CD4-positive, alpha-beta T cell (primary cell): Measurements from ENCODE around the gene C2orf69. TPM values are rescaled to one million over a fixed set of nuclear protein-coding genes. Genes with fewer than 3 reads are reported as not detected.
A peak's percentile ranks its signal among the peaks of the same experiment; 100 is the strongest.

Experiments used
- ATAC-seq: fragments of 200-7000 bp; cut with Tn5 transposase; one replicate; pipeline ENCODE4 v1.10.0; 2022; ENCODE audit warnings: mild to moderate bottlenecking; ENCODE audit not compliant: poor library complexity
- CTCF ChIA-PET: fragments of 350-600 bp; sonication (Branson Sonifier 250); formaldehyde crosslinking; loops from one replicate; lab custom pipeline; 2021; ENCODE audit warnings: antibody characterized with exemption, inconsistent platforms; lab: Charles Lee
- POLR2A ChIA-PET: fragments of 350-600 bp; sonication (Branson Sonifier 250); formaldehyde crosslinking; loops from one replicate; lab custom pipeline; 2021; ENCODE audit warnings: antibody characterized with exemption, inconsistent platforms; lab: Charles Lee
- DNase-seq, 14 experiments: peaks; one replicate each; pipeline ENCODE4 v3.0.0-alpha.2; 2013 to 2020; ENCODE audit warnings: mixed read lengths in 2 of 14
- H3K27ac ChIP-seq, 2 donors: one replicate each; pipeline versions ENCODE4 v1.5.1 to v1.7.0; 2013; ENCODE audit warnings: low read length in 2 of 2, low read depth in 1 of 2, mild to moderate bottlenecking in 1 of 2
- H3K27me3 ChIP-seq, 2 experiments: 1 replicate in 1 of 2; 2 replicates in 1 of 2; pipeline versions ENCODE4 v1.6.1 to v1.7.0; 2013; ENCODE audit warnings: low read length in 2 of 2, control low read depth in 1 of 2, mild to moderate bottlenecking in 1 of 2, moderate library complexity in 1 of 2; ENCODE audit not compliant: insufficient read depth in 2 of 2, control insufficient read depth in 1 of 2
- H3K36me3 ChIP-seq: one replicate; pipeline ENCODE4 v1.6.1; 2013; ENCODE audit warnings: low read length, control low read depth; ENCODE audit not compliant: insufficient read depth
- H3K4me1 ChIP-seq: one replicate; pipeline ENCODE4 v1.6.1; 2013; ENCODE audit warnings: low read length, control low read depth; ENCODE audit not compliant: insufficient read depth
- H3K4me3 ChIP-seq: one replicate; pipeline ENCODE4 v1.5.1; 2013; ENCODE audit warnings: mild to moderate bottlenecking, low read length, moderate library complexity
- H3K9me3 ChIP-seq, 2 experiments: 1 replicate in 1 of 2; 2 replicates in 1 of 2; pipeline versions ENCODE4 v1.6.1 to v1.7.0; 2013; ENCODE audit warnings: low read length in 2 of 2, mild to moderate bottlenecking in 2 of 2, control low read depth in 1 of 2, moderate library complexity in 1 of 2; ENCODE audit not compliant: control insufficient read depth in 1 of 2, insufficient read depth in 1 of 2
- H3K27ac Mint-ChIP-seq: one replicate; pipeline ENCODE4 v1.8.0; 2020; ENCODE audit warnings: mixed read lengths
- H3K27me3 Mint-ChIP-seq: one replicate; pipeline ENCODE4 v1.8.0; 2021; ENCODE audit warnings: mixed read lengths
- H3K36me3 Mint-ChIP-seq: one replicate; pipeline ENCODE4 v1.8.0; 2021; ENCODE audit warnings: low read depth, mixed read lengths
- H3K4me1 Mint-ChIP-seq: one replicate; pipeline ENCODE4 v1.8.0; 2021; ENCODE audit warnings: low read depth, mixed read lengths
- H3K4me3 Mint-ChIP-seq: one replicate; pipeline ENCODE4 v1.8.0; 2020; ENCODE audit warnings: mild to moderate bottlenecking, mixed read lengths
- H3K9me3 Mint-ChIP-seq: one replicate; pipeline ENCODE4 v1.8.0; 2020; ENCODE audit warnings: mixed read lengths
- CTCF ChIP-seq: fragments of 200-600 bp; IDR thresholded peaks from one replicate; pipeline ENCODE4 v1.8.0; 2022; ENCODE audit warnings: antibody characterized with exemption, mild to moderate bottlenecking
- intact Hi-C, 2 experiments: fragments of 100-400 bp; cut with DNase I in 1 of 2; cut with micrococcal nuclease in 1 of 2; formaldehyde crosslinking; loops; one replicate each; pipeline versions ENCODE4 v1.15.1 to v1.9.0; 2023 to 2025; cut with DNase I, micrococcal nuclease
- total RNA-seq, 174 experiments: library from RNA in 2 of 174; stranded (reverse) in 2 of 174; gene quantifications; one replicate each; pipeline ENCODE4 v1.2.3 and lab custom pipeline; 2021 to 2026

Gene C2orf69
- total RNA-seq, 2 experiments from 2014 or later = 12.5 to 13.7 TPM

DNA sequence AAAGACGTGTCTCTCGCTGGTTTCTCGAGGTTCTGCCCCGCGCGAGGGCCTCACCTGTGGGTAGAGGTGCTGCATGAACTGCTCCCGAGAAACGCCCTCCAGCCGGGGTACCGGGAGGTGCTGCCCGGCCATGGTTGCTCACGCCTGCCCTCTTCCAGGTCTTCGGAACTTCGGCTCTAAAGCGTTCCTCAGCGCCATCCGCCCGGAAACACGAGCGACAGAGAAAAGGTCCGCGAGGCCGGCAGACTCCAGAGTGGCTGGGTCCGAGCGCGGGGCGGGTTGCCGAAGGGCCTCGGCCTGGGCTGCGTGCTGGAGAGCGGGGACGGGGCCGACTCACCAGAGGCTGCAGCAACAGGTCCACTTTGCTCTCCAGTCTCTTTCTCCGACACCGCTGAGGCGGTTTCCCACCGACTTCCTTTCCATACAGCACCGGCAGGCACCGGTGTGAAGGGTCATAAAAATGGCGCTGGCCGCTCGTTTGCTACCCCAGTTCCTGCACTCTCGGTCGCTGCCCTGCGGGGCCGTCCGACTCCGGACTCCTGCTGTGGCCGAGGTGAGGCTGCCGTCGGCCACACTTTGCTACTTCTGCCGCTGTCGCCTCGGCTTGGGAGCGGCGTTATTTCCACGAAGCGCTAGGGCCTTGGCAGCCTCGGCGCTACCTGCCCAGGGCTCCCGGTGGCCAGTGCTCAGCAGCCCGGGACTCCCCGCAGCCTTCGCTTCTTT is 44.4 kb downstream of the C2orf69 start, which contains the start of the genes MAIP1 and TYW5:
Gene MAIP1, plus strand, starts transcription at position 244 of the 723 bp plus-strand sequence. Its CDS starts 217 bp downstream, at position 461.
Gene TYW5, minus strand, starts transcription at position 153 of the 723 bp plus-strand sequence. Its CDS starts 21 bp downstream, at position 132.
- Mint-ChIP-seq H3K36me3 (peaks cover 48% of the 10 kb centered on the region), H3K4me1 (peaks cover 71% of the 10 kb centered on the region), H3K4me3 (peak within 1 kb of the TSS; percentile 96), H3K27me3 (no peaks in the 10 kb centered on the region), H3K27ac (peak within 1 kb of the TSS; percentile 91), H3K9me3 (no peaks in the 10 kb centered on the region)
- H3K36me3 ChIP-seq = peaks cover 23% of the 10 kb centered on the region
- peak within 1 kb of the TSS; percentile 68 to 83 for H3K27ac ChIP-seq
- H3K4me3 ChIP-seq = peak within 1 kb of the TSS; percentile 83
- ATAC-seq = peak; percentile 87
- intact Hi-C loops = loop anchor here (2.0 to 10.0 kb wide), 3 partner anchors 45 to 1819 kb away; partner anchors contain the start of genes C2orf69 (in 2 of the 2) and BZW1 (in 1 of the 2)
- TF ChIP-seq CTCF = no peak
- H3K4me1 ChIP-seq = peaks cover 30% of the 10 kb centered on the region
- no peaks in the 10 kb centered on the region for H3K9me3 ChIP-seq
- no peaks in the 10 kb centered on the region for H3K27me3 ChIP-seq
- ChIA-PET POLR2A (interaction anchor here (0.7 to 1.3 kb wide), 2 partner anchors 9 to 570 kb away, joined by 5 read pairs; partner anchors contain the start of gene SGO2), CTCF (interaction anchor here (0.9 kb wide), 1 partner anchor 13 kb away, joined by 3 read pairs; no protein-coding TSS in a partner anchor)
- DNase-seq = peak; percentile 68 to 88 (median 72)

- peaks cover 29% of the 10 kb centered on the region for H3K36me3 ChIP-seq
- peak overlapping the region; percentile 68 to 83 for H3K27ac ChIP-seq
- no peaks in the 10 kb centered on the region for H3K9me3 Mint-ChIP-seq
- H3K4me1 Mint-ChIP-seq = peaks cover 69% of the 10 kb centered on the region
- no peaks in the 10 kb centered on the region for H3K9me3 ChIP-seq
- no peak for TF ChIP-seq CTCF
- peak overlapping the region; percentile 83 for H3K4me3 ChIP-seq
- H3K4me3 Mint-ChIP-seq = peak overlapping the region; percentile 96
- intact Hi-C loops = loop anchor here in 1 of 2 experiments (5.0 to 10.0 kb wide), 2 partner anchors 856 to 1819 kb away; partner anchors contain the start of gene BZW1
- ATAC-seq = no peak
- ChIA-PET CTCF (interaction anchor here (1.0 kb wide), 1 partner anchor 16 kb away, joined by 4 read pairs; no protein-coding TSS in a partner anchor), POLR2A (no interaction called here)
- H3K36me3 Mint-ChIP-seq = peaks cover 51% of the 10 kb centered on the region
- H3K27me3 Mint-ChIP-seq = no peaks in the 10 kb centered on the region
- no peaks in the 10 kb centered on the region for H3K27me3 ChIP-seq
- H3K4me1 ChIP-seq = peaks cover 30% of the 10 kb centered on the region
- no peak for DNase-seq
- peak overlapping the region; percentile 91 for H3K27ac Mint-ChIP-seq
Observed at GRCh38 chr2:199956062-199956380, 44.9 kb downstream of the C2orf69 start.

DNA sequence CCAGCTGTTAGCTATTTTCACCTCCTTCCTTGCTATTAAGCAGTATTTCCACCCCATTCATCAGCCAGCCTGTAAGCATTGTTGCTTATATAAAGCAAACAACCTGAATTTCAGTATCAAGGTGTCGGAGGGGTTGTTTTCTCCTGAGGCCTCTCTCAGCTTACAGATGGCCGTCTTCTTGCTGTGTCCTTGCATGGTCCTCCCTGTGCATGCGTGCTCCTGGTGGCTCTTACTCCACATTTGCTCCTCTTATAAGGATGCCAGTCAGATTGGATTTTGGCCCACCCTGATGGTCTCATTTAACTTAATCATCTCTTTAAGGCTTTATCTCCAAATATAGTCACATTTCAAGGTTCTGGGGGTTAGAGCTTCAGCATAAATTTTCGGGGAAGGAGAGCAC is 46.9 kb downstream of the C2orf69 start:
- H3K36me3 ChIP-seq = peaks cover 45% of the 10 kb centered on the region
- CTCF ChIA-PET = no interaction called here

More for the DNA sequence above, 46.9 kb downstream of the C2orf69 start:
- intact Hi-C loops = loop anchor here in 1 of 2 experiments (5.0 to 10.0 kb wide), 2 partner anchors 854 to 1817 kb away; partner anchors contain the start of gene BZW1
- Histone ChIP-seq H3K27ac (no peak overlapping the region), H3K9me3 (no peaks in the 10 kb centered on the region), H3K4me3 (no peak overlapping the region), H3K4me1 (peaks cover 27% of the 10 kb centered on the region), H3K27me3 (no peaks in the 10 kb centered on the region)
- H3K27me3 Mint-ChIP-seq = no peaks in the 10 kb centered on the region
- H3K36me3 Mint-ChIP-seq = peaks cover 69% of the 10 kb centered on the region
- no peak overlapping the region for H3K27ac Mint-ChIP-seq
- H3K4me3 Mint-ChIP-seq = peak overlapping the region; percentile 81
- no peak for ATAC-seq
- no peaks in the 10 kb centered on the region for H3K9me3 Mint-ChIP-seq
- H3K4me1 Mint-ChIP-seq = peaks cover 58% of the 10 kb centered on the region
- DNase-seq = no peak
- no peak for TF ChIP-seq CTCF
- POLR2A ChIA-PET = interaction anchor here (1.3 kb wide), 1 partner anchor 13 kb away, joined by 3 read pairs; no protein-coding TSS in a partner anchor
